ENCODE results near the gene C10orf120.

The C10orf120 gene

GRCh38 chr10:122689146-122689820 lies 10.4 kb downstream of the C10orf120 start:
- no peaks in the 10 kb centered on the region for H3K27me3 ChIP-seq (ENCODE audit: insufficient read depth, low read length, poor library complexity, severe bottlenecking)
- no peaks in the 10 kb centered on the region for H3K4me1 ChIP-seq (ENCODE audit: insufficient read depth, low read length, poor library complexity, severe bottlenecking)
- no peak for TF ChIP-seq EZH2phosphoT487 (IDR thresholded peaks at IDR 0.05; ENCODE audit: borderline replicate concordance)
- TF ChIP-seq CTCF (conservative IDR thresholded peaks at IDR 0.05; ENCODE audit: low read length): no peak
- no peaks in the 10 kb centered on the region for H3F3A ChIP-seq (ENCODE audit: low read depth)
- no peak overlapping the region for H2AFZ ChIP-seq (ENCODE audit: low read length)
- no peaks in the 10 kb centered on the region for H3K36me3 ChIP-seq (ENCODE audit: insufficient read depth, low read length)
- H3K9ac ChIP-seq (ENCODE audit: low read depth, low read length, poor library complexity, severe bottlenecking): no peak overlapping the region
- H3K4me3 ChIP-seq (ENCODE audit: low read length, poor library complexity, severe bottlenecking): no peak overlapping the region
- H3K4me2 ChIP-seq (ENCODE audit: low read depth, low read length, poor library complexity, severe bottlenecking): no peak overlapping the region
- no peaks in the 10 kb centered on the region for H3K79me2 ChIP-seq (ENCODE audit: insufficient read depth, low read length)
- no peaks in the 10 kb centered on the region for H3K9me2 ChIP-seq (replicated peaks; ENCODE audit: low read depth, low read length)
- H3K9me3 ChIP-seq (ENCODE audit: insufficient read depth, low read depth, low read length): no peaks in the 10 kb centered on the region
- no peaks in the 10 kb centered on the region for H4K20me1 ChIP-seq (ENCODE audit: insufficient read depth, low read length, poor library complexity, severe bottlenecking)

GRCh38 chr10:122688293-122688989 lies 11.2 kb downstream of the C10orf120 start:
- no peak overlapping the region for H3K4me2 ChIP-seq (ENCODE audit: low read depth, low read length, poor library complexity, severe bottlenecking)
- H3K4me1 ChIP-seq (ENCODE audit: insufficient read depth, low read length, poor library complexity, severe bottlenecking): no peaks in the 10 kb centered on the region
- no peaks in the 10 kb centered on the region for H3K27me3 ChIP-seq (ENCODE audit: insufficient read depth, low read length, poor library complexity, severe bottlenecking)
- H3K9ac ChIP-seq (ENCODE audit: low read depth, low read length, poor library complexity, severe bottlenecking): no peak overlapping the region
- no peaks in the 10 kb centered on the region for H3K9me3 ChIP-seq (ENCODE audit: insufficient read depth, low read depth, low read length)
- TF ChIP-seq CTCF (conservative IDR thresholded peaks at IDR 0.05; ENCODE audit: low read length) (no peak), EZH2phosphoT487 (IDR thresholded peaks at IDR 0.05; ENCODE audit: borderline replicate concordance) (no peak)
- H4K20me1 ChIP-seq (ENCODE audit: insufficient read depth, low read length, poor library complexity, severe bottlenecking): no peaks in the 10 kb centered on the region
- no peaks in the 10 kb centered on the region for H3F3A ChIP-seq (ENCODE audit: low read depth)
- H2AFZ ChIP-seq (ENCODE audit: low read length): no peak overlapping the region
- H3K4me3 ChIP-seq (ENCODE audit: low read length, poor library complexity, severe bottlenecking): no peak overlapping the region
- H3K36me3 ChIP-seq (ENCODE audit: insufficient read depth, low read length): no peaks in the 10 kb centered on the region
- no peaks in the 10 kb centered on the region for H3K79me2 ChIP-seq (ENCODE audit: insufficient read depth, low read length)
- H3K9me2 ChIP-seq (replicated peaks; ENCODE audit: low read depth, low read length): no peaks in the 10 kb centered on the region

GRCh38 chr10:122682522-122682921 lies 17.1 kb downstream of the C10orf120 start:
- no peaks in the 10 kb centered on the region for H3K36me3 ChIP-seq (ENCODE audit: insufficient read depth, low read length)
- H3K4me2 ChIP-seq (ENCODE audit: low read depth, low read length, poor library complexity, severe bottlenecking): no peak overlapping the region
- no peak overlapping the region for H3K4me3 ChIP-seq (ENCODE audit: low read length, poor library complexity, severe bottlenecking)
- H2AFZ ChIP-seq (ENCODE audit: low read length): no peak overlapping the region
- H4K20me1 ChIP-seq (ENCODE audit: insufficient read depth, low read length, poor library complexity, severe bottlenecking): no peaks in the 10 kb centered on the region
- TF ChIP-seq EZH2phosphoT487 (IDR thresholded peaks at IDR 0.05; ENCODE audit: borderline replicate concordance) (no peak), CTCF (conservative IDR thresholded peaks at IDR 0.05; ENCODE audit: low read length) (no peak)
- H3K9me3 ChIP-seq (ENCODE audit: insufficient read depth, low read depth, low read length): no peaks in the 10 kb centered on the region
- no peaks in the 10 kb centered on the region for H3K4me1 ChIP-seq (ENCODE audit: insufficient read depth, low read length, poor library complexity, severe bottlenecking)
- no peaks in the 10 kb centered on the region for H3K79me2 ChIP-seq (ENCODE audit: insufficient read depth, low read length)
- no peak overlapping the region for H3K9ac ChIP-seq (ENCODE audit: low read depth, low read length, poor library complexity, severe bottlenecking)
- H3K27me3 ChIP-seq (ENCODE audit: insufficient read depth, low read length, poor library complexity, severe bottlenecking): no peaks in the 10 kb centered on the region
- no peaks in the 10 kb centered on the region for H3K9me2 ChIP-seq (replicated peaks; ENCODE audit: low read depth, low read length)
- H3F3A ChIP-seq (ENCODE audit: low read depth): no peaks in the 10 kb centered on the region
